SKM-1 treated with dmso at 0.1 percent for 144 hours (cell line): ENCODE measurements around the gene CHD9.
"Not testable (repeated sequence)": the region's sequence is repeated elsewhere in the genome, so short reads cannot be mapped to it uniquely, and the experiment has no call there.

Experiments
- DNase-seq: peaks from one replicate; lab custom pipeline; 2025; ENCODE audit not compliant: unreplicated experiment; lab: John Stamatoyannopoulos, UW

CHD9 gene

GRCh38 chr16:53054670-53055485 lies at the start of gene CHD9:
CHD9 (plus strand) TSS chr16:53054991; CDS start chr16:53156090, 101,099 bp downstream.
- DNase-seq = peak; percentile 77

- no peak for DNase-seq
Observed at GRCh38 chr16:53007095-53007494, 47.7 kb upstream of the CHD9 start.

GRCh38 chr16:53014287-53014686 lies 40.5 kb upstream of the CHD9 start:
- no peak for DNase-seq

- DNase-seq = no peak
Observed at GRCh38 chr16:53018834-53019416, 35.9 kb upstream of the CHD9 start.

GRCh38 chr16:53022374-53022773 lies 32.4 kb upstream of the CHD9 start:
- DNase-seq = peak; percentile 72

GRCh38 chr16:53024045-53024444 lies 30.7 kb upstream of the CHD9 start:
- no peak for DNase-seq

- no peak for DNase-seq
Observed at GRCh38 chr16:53029971-53030370, 24.8 kb upstream of the CHD9 start.

GRCh38 chr16:53031323-53031942 lies 23.4 kb upstream of the CHD9 start:
- DNase-seq = no peak

GRCh38 chr16:53034306-53034705 lies 20.5 kb upstream of the CHD9 start:
- DNase-seq = no peak

GRCh38 chr16:53035176-53035942 lies 19.4 kb upstream of the CHD9 start:
- DNase-seq = no peak

- no peak for DNase-seq
Observed at GRCh38 chr16:53036066-53036465, 18.7 kb upstream of the CHD9 start.

- not testable (repeated sequence) for DNase-seq
Observed at GRCh38 chr16:53036711-53037110, 18.1 kb upstream of the CHD9 start.

GRCh38 chr16:53040788-53041187 lies 14.0 kb upstream of the CHD9 start:
- no peak for DNase-seq

- peak; percentile 68 for DNase-seq
Observed at GRCh38 chr16:53041320-53042051, 13.3 kb upstream of the CHD9 start.

- no peak for DNase-seq
Observed at GRCh38 chr16:53042235-53042701, 12.5 kb upstream of the CHD9 start.

- DNase-seq = no peak
Observed at GRCh38 chr16:53043428-53043831, 11.4 kb upstream of the CHD9 start.

GRCh38 chr16:53043986-53044601 lies 10.7 kb upstream of the CHD9 start:
- no peak for DNase-seq

GRCh38 chr16:53045341-53046220 lies 9.2 kb upstream of the CHD9 start:
- no peak for DNase-seq

GRCh38 chr16:53047515-53047914 lies 7.3 kb upstream of the CHD9 start:
- not testable (repeated sequence) for DNase-seq
